ENCODE measurements around the gene PIGZ. TPM values are rescaled to one million over a fixed set of nuclear protein-coding genes. Genes with fewer than 3 reads are reported as not detected.
A peak's percentile ranks its signal among the peaks of the same experiment; 100 is the strongest.
"Not testable (repeated sequence)": the region's sequence is repeated elsewhere in the genome, so short reads cannot be mapped to it uniquely, and the experiment has no call there.

The PIGZ gene
- total RNA-seq, 1 experiment from 2014 or later: 0.15 TPM

DNA sequence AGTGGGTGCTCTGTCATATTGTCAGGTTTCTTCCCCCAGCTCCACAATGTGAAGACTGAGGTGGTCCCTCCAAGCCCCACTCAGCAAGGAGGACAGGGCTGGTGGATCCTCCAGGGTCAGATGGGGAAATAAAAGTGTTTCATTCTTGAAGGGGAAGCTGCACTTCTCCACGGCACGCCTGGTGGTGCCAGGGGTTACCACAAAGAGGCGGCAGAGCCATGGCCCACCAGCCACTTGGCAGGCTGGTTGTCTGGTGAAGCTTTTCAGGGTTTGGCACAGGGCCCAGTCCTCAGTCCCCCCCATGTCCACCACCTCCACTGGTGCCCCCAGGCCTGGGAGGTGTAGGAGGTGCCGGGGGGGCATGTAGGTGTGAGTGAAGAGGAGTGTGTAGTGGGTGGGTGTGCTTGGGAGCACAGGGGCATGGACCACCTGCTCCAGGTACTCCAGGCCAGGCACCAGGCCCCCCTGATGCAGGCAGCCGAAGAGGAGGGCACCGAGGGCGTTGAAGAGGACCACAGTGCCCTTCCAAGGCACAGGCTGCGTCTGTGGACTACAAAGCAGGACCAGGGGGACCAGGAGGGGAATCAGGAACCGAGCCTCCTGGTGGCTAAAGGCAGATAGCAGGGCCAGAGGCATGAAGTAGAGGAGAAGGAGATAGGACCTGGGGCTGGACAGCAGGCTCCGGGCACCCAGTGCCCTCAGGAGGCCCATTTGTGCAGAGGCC lies 21.3 kb downstream of the PIGZ start:
- no peak overlapping the region for H2BK120ac ChIP-seq (ENCODE audit: low read depth, low read length, poor library complexity, severe bottlenecking)
- Mint-ChIP-seq H3K27me3 (ENCODE audit: low read depth) (peaks cover 15% of the 10 kb centered on the region), H3K4me1 (peaks cover 18 to 20% of the 10 kb centered on the region in 2 experiments), H3K4me3 (no peak overlapping the region), H3K36me3 (ENCODE audit: insufficient read depth in 1 of 3, low read depth in 3 of 3) (peaks cover 0 to 7% (median 4%) of the 10 kb centered on the region in 3 experiments; a peak in 3 of 7 replicates), H3K27ac (no peak overlapping the region), H3K9me3 (no peaks in the 10 kb centered on the region; a peak in 1 of 5 replicates)
- no peak overlapping the region for H3K56ac ChIP-seq (ENCODE audit: insufficient read length, low read depth, low read length)
- H4K5ac ChIP-seq (ENCODE audit: insufficient read length, low read depth, low read length): peak overlapping the region; percentile 33
- H4K91ac ChIP-seq (ENCODE audit: insufficient read length, low read depth, low read length): no peak overlapping the region
- H3K18ac ChIP-seq (ENCODE audit: insufficient read length, low read depth, low read length): no peak overlapping the region
- H2BK5ac ChIP-seq (ENCODE audit: insufficient read length, low read length): no peak overlapping the region
- H3K14ac ChIP-seq (ENCODE audit: insufficient read depth, low read length): no peak overlapping the region; the same call in 1 of the 2 replicates
- TF ChIP-seq CTCF (conservative IDR thresholded peaks at IDR 0.05): peak; percentile 43; the same call in 1 of the 3 replicates
- no peak overlapping the region for H2BK20ac ChIP-seq (ENCODE audit: low read depth, low read length, poor library complexity, severe bottlenecking)
- H3K23me2 ChIP-seq (ENCODE audit: insufficient read length, low read depth, low read length, poor library complexity, severe bottlenecking): peaks cover 6% of the 10 kb centered on the region
- H2BK12ac ChIP-seq (ENCODE audit: insufficient read length, low read depth, low read length): no peak overlapping the region
- no CpG with 5 or more reads among the region's 10 CpGs for WGBS (ENCODE audit: extremely low coverage, insufficient read length, low lambda C conversion rate)
- no peak overlapping the region for H2BK15ac ChIP-seq (ENCODE audit: low read depth, low read length)
- no peak overlapping the region for H2AK5ac ChIP-seq (ENCODE audit: insufficient read length, low read length)
- DNase-seq: peak; percentile 47
- H3K4ac ChIP-seq (ENCODE audit: low read depth, low read length): no peak overlapping the region
- H3K79me2 ChIP-seq (ENCODE audit: insufficient read depth, low read length): peaks cover 9% of the 10 kb centered on the region; the same call in 1 of the 2 replicates
- H3K4me1 ChIP-seq (ENCODE audit: insufficient read depth, low read length): peaks cover 3% of the 10 kb centered on the region; the same call in 1 of the 2 replicates
- H4K8ac ChIP-seq (replicated peaks; ENCODE audit: insufficient read length, low read depth, low read length): no peak overlapping the region
- no peak overlapping the region for H3K4me2 ChIP-seq (ENCODE audit: insufficient read depth, insufficient read length, low read length)
- H3K23ac ChIP-seq (ENCODE audit: insufficient read length, low read depth, low read length): no peak overlapping the region
- no peak overlapping the region for H2AFZ ChIP-seq (ENCODE audit: low read length)
- no peak overlapping the region for H3T11ph ChIP-seq (ENCODE audit: low read length)
- no peak overlapping the region for H3K9ac ChIP-seq (ENCODE audit: extremely low read depth, insufficient read length, low read length)
- H3K27me3 ChIP-seq (ENCODE audit: insufficient read depth, low read length): no peaks in the 10 kb centered on the region
- H3K79me1 ChIP-seq (ENCODE audit: insufficient read depth, low read depth, low read length, poor library complexity, severe bottlenecking): peaks cover 2% of the 10 kb centered on the region
- no peaks in the 10 kb centered on the region for H4K20me1 ChIP-seq (ENCODE audit: control insufficient read depth, insufficient read depth, insufficient read length)
- no peak overlapping the region for H3K27ac ChIP-seq (ENCODE audit: insufficient read length, low read depth, low read length)
- no peaks in the 10 kb centered on the region for H3K9me3 ChIP-seq (ENCODE audit: control insufficient read depth, low read depth, low read length)

- H3K9ac ChIP-seq (ENCODE audit: extremely low read depth, insufficient read length, low read length); H2BK5ac ChIP-seq (ENCODE audit: insufficient read length, low read length); H2BK20ac ChIP-seq (ENCODE audit: low read depth, low read length, poor library complexity, severe bottlenecking); H3K27me3 Mint-ChIP-seq (ENCODE audit: low read depth); H4K91ac ChIP-seq (ENCODE audit: insufficient read length, low read depth, low read length); H3K4ac ChIP-seq (ENCODE audit: low read depth, low read length); H4K8ac ChIP-seq (replicated peaks; ENCODE audit: insufficient read length, low read depth, low read length); H3K4me1 ChIP-seq (ENCODE audit: insufficient read depth, low read length); H3K27me3 ChIP-seq (ENCODE audit: insufficient read depth, low read length); H3K27ac ChIP-seq (ENCODE audit: insufficient read length, low read depth, low read length); H3K14ac ChIP-seq (ENCODE audit: insufficient read depth, low read length); H2BK120ac ChIP-seq (ENCODE audit: low read depth, low read length, poor library complexity, severe bottlenecking); H3K56ac ChIP-seq (ENCODE audit: insufficient read length, low read depth, low read length); H3K23me2 ChIP-seq (ENCODE audit: insufficient read length, low read depth, low read length, poor library complexity, severe bottlenecking); H2BK12ac ChIP-seq (ENCODE audit: insufficient read length, low read depth, low read length); H2AFZ ChIP-seq (ENCODE audit: low read length); H3K18ac ChIP-seq (ENCODE audit: insufficient read length, low read depth, low read length); H3K9me3 Mint-ChIP-seq; H4K5ac ChIP-seq (ENCODE audit: insufficient read length, low read depth, low read length); H3K23ac ChIP-seq (ENCODE audit: insufficient read length, low read depth, low read length); H3K79me1 ChIP-seq (ENCODE audit: insufficient read depth, low read depth, low read length, poor library complexity, severe bottlenecking); H4K20me1 ChIP-seq (ENCODE audit: control insufficient read depth, insufficient read depth, insufficient read length); DNase-seq; H3K4me2 ChIP-seq (ENCODE audit: insufficient read depth, insufficient read length, low read length); H2BK15ac ChIP-seq (ENCODE audit: low read depth, low read length); H3T11ph ChIP-seq (ENCODE audit: low read length); H2AK5ac ChIP-seq (ENCODE audit: insufficient read length, low read length); H3K9me3 ChIP-seq (ENCODE audit: control insufficient read depth, low read depth, low read length): not testable (repeated sequence)
- no CpG with 5 or more reads among the region's 14 CpGs for WGBS (ENCODE audit: extremely low coverage, insufficient read length, low lambda C conversion rate)
- H3K4me1 Mint-ChIP-seq: peaks cover 21 to 34% of the 10 kb centered on the region in 2 experiments
- peak overlapping the region in 1 of 3 experiments; percentile 42; a peak in 1 of 7 replicates for H3K27ac Mint-ChIP-seq
- peak overlapping the region; percentile 97 for H3K4me3 Mint-ChIP-seq
- peaks cover 4 to 23% (median 12%) of the 10 kb centered on the region in 3 experiments; a peak in 6 of 7 replicates for H3K36me3 Mint-ChIP-seq (ENCODE audit: insufficient read depth in 1 of 3, low read depth in 3 of 3)
- peaks cover 18% of the 10 kb centered on the region; the same call in 1 of the 2 replicates for H3K79me2 ChIP-seq (ENCODE audit: insufficient read depth, low read length)
Observed at GRCh38 chr3:196944037-196944790, 24.4 kb downstream of the PIGZ start.
